K562 (cell line): ENCODE data around the gene CALU. TPM values are rescaled to one million over a fixed set of nuclear protein-coding genes. Genes with fewer than 3 reads are reported as not detected.

Experiments
- ATAC-seq: fragments of 200-7000 bp; cut with Tn5 transposase; 3 replicates; pipeline ENCODE4 v1.9.1; 2020; ENCODE audit warnings: moderate library complexity
- BruUV-seq: library from RNA; stranded (reverse); fragments of 400-500 nt; replicated peaks from 2 replicates; lab custom pipeline; 2021; lab: Mats Ljungman, UMichigan
- CTCF ChIA-PET: fragments of 300-600 bp; formaldehyde crosslinking; extraction: SDS; loops from one replicate; lab custom pipeline; 2021; ENCODE audit warnings: low intra/inter-chr PET ratio; lab: Yijun Ruan, JAX
- POLR2A ChIA-PET: fragments of 300-600, 350-650 bp; sonication (Branson Sonifier 250); formaldehyde crosslinking; extraction: SDS; loops from one replicate; lab custom pipeline; 2021; ENCODE audit warnings: antibody characterized with exemption, inconsistent platforms; lab: Yijun Ruan, JAX
- DNase-seq, 4 experiments: peaks; one replicate each; pipeline versions ENCODE4 v3.0.0 to v3.0.0-alpha.2; 2011 to 2018; ENCODE audit warnings: low spot score in 3 of 4, mixed read lengths in 3 of 4; ENCODE audit errors: extremely low read depth in 1 of 4
- FAIRE-seq: peaks from 2 replicates; lab custom pipeline; 2011; peaks lifted over from hg19 to GRCh38; lab: Jason Lieb, UNC
- H2AFZ ChIP-seq: 2 replicates; pipeline ENCODE4 v1.6.0; 2011; ENCODE audit warnings: low read depth, low read length, control low read depth, inconsistent platforms
- H3K27ac ChIP-seq: fragments of 200-600 bp; 3 replicates; pipeline ENCODE4 v1.8.0; 2011; ENCODE audit warnings: low read depth, mild to moderate bottlenecking, control low read depth, inconsistent platforms, low read length, moderate library complexity, mixed read lengths; ENCODE audit errors: extremely low read depth
- H3K27me3 ChIP-seq, 2 experiments: fragments of 300-600 bp in 1 of 2; 2 replicates in 1 of 2; 3 replicates in 1 of 2; pipeline versions ENCODE4 v1.6.0 to v1.8.0; 2011; ENCODE audit warnings: inconsistent platforms in 2 of 2, low read length in 2 of 2, mild to moderate bottlenecking in 1 of 2, mixed read lengths in 1 of 2, moderate library complexity in 1 of 2; ENCODE audit not compliant: control insufficient read depth in 2 of 2, insufficient read depth in 2 of 2
- H3K36me3 ChIP-seq: fragments of 300-600 bp; 3 replicates; pipeline ENCODE4 v1.8.0; 2011; ENCODE audit warnings: mild to moderate bottlenecking, low read length, inconsistent platforms; ENCODE audit not compliant: control insufficient read depth, insufficient read depth
- H3K4me1 ChIP-seq, 2 experiments: fragments of 200-600 bp in 1 of 2; replicated peaks in 1 of 2; 2 replicates in 1 of 2; 3 replicates in 1 of 2; pipeline versions ENCODE4 v1.5.1 to v1.8.0; 2011; ENCODE audit warnings: inconsistent platforms in 2 of 2, low read length in 2 of 2, mild to moderate bottlenecking in 1 of 2, mixed read lengths in 1 of 2, moderate library complexity in 1 of 2; ENCODE audit not compliant: control insufficient read depth in 2 of 2, insufficient read depth in 2 of 2
- H3K4me2 ChIP-seq: 2 replicates; pipeline ENCODE4 v1.6.1; 2011; ENCODE audit warnings: low read length, control low read depth, inconsistent platforms, mixed read lengths; ENCODE audit not compliant: insufficient read depth
- H3K4me3 ChIP-seq: fragments of 200-600 bp; sonication (generic), shearing (Covaris generic); 2 replicates; pipeline ENCODE4 v1.5.1; 2016; ENCODE audit warnings: control low read depth, inconsistent platforms
- H3K79me2 ChIP-seq: fragments of 200-600 bp; 3 replicates; pipeline ENCODE4 v1.8.0; 2011; ENCODE audit warnings: low read length, inconsistent platforms; ENCODE audit not compliant: control insufficient read depth, insufficient read depth
- H3K9ac ChIP-seq, 2 experiments: 2 replicates each; pipeline versions ENCODE4 v1.6.0 to v1.6.1; 2011; ENCODE audit warnings: low read depth in 2 of 2, low read length in 2 of 2, control low read depth in 1 of 2, inconsistent platforms in 1 of 2, mild to moderate bottlenecking in 1 of 2, mixed read lengths in 1 of 2; ENCODE audit not compliant: insufficient read depth in 1 of 2
- H3K9me1 ChIP-seq: one replicate; pipeline ENCODE4 v1.6.0; 2011; ENCODE audit warnings: inconsistent platforms, mild to moderate bottlenecking, low read length, moderate library complexity; ENCODE audit not compliant: control insufficient read depth, insufficient read depth
- H3K9me3 ChIP-seq: replicated peaks from 2 replicates; pipeline ENCODE4 v1.5.1; 2011; ENCODE audit warnings: low read depth, low read length, inconsistent platforms; ENCODE audit not compliant: control insufficient read depth, insufficient read depth
- H4K20me1 ChIP-seq: replicated peaks from 2 replicates; pipeline ENCODE4 v1.6.1; 2011; ENCODE audit warnings: low read length, inconsistent platforms, mixed read lengths; ENCODE audit not compliant: control insufficient read depth, insufficient read depth
- CREB3 ChIP-seq: fragments of 450-650 bp; conservative IDR thresholded peaks from 2 replicates; pipeline ENCODE4 v1.6.1; 2016; ENCODE audit warnings: missing genetic modification characterization, low read depth, mild to moderate bottlenecking, missing compliant biosample characterization, moderate library complexity
- GABPA ChIP-seq: fragments of 200-800 bp; sonication (Bioruptor generic); conservative IDR thresholded peaks from 2 replicates; pipeline ENCODE4 v1.6.1; 2016; ENCODE audit warnings: low read depth, missing genetic modification characterization, missing compliant biosample characterization
- HDAC8 ChIP-seq: fragments of 450-650 bp; IDR thresholded peaks from 2 replicates; pipeline ENCODE4 v1.6.1; 2016; ENCODE audit warnings: mild to moderate bottlenecking, missing genetic modification characterization, moderate library complexity, missing compliant biosample characterization
- KLF13 ChIP-seq: fragments of 450-650 bp; IDR thresholded peaks from 2 replicates; pipeline ENCODE4 v1.6.1; 2016; ENCODE audit warnings: missing genetic modification characterization, low read depth, mild to moderate bottlenecking, missing compliant biosample characterization, moderate library complexity, borderline replicate concordance
- MEF2D ChIP-seq: conservative IDR thresholded peaks from 2 replicates; pipeline ENCODE4 v1.6.1; 2016; ENCODE audit warnings: low read depth, missing genetic modification characterization, missing compliant biosample characterization
- MEIS2 ChIP-seq: fragments of 450-650 bp; IDR thresholded peaks from 2 replicates; pipeline ENCODE4 v1.6.1; 2014; ENCODE audit warnings: mild to moderate bottlenecking; ENCODE audit not compliant: partially characterized antibody
- PTRF ChIP-seq: fragments of 450-650 bp; IDR thresholded peaks from 2 replicates; pipeline ENCODE4 v1.6.1; 2016; ENCODE audit warnings: mild to moderate bottlenecking, missing genetic modification characterization, missing compliant biosample characterization
- PTTG1 ChIP-seq: fragments of 450-650 bp; IDR thresholded peaks from 2 replicates; pipeline ENCODE4 v1.6.1; 2016; ENCODE audit warnings: low read depth, mild to moderate bottlenecking, missing genetic modification characterization, missing compliant biosample characterization
- SMAD4 ChIP-seq: fragments of 250-450 bp; sonication (Bioruptor Pico); conservative IDR thresholded peaks from 2 replicates; pipeline ENCODE4 v1.8.0; 2021; ENCODE audit warnings: inconsistent platforms, mild to moderate bottlenecking, moderate library complexity
- ZBED1 ChIP-seq: IDR thresholded peaks from 2 replicates; pipeline ENCODE4 v1.6.1; 2014
- ZNF395 ChIP-seq: fragments of 200-800 bp; sonication (Bioruptor generic); IDR thresholded peaks from 2 replicates; pipeline ENCODE4 v1.6.1; 2017; ENCODE audit warnings: missing genetic modification characterization, missing compliant biosample characterization
- ZNF583 ChIP-seq: fragments of 250-450 bp; sonication (Bioruptor Pico); IDR thresholded peaks from 2 replicates; pipeline ENCODE4 v1.4.0; 2020
- ZNF592 ChIP-seq: fragments of 450-650 bp; IDR thresholded peaks from 2 replicates; pipeline ENCODE4 v1.6.1; 2017; ENCODE audit warnings: antibody characterized with exemption, mild to moderate bottlenecking
- WGBS: fragments of 100-300 bp; shearing (Covaris generic); methylation state at CpG from one replicate; pipeline ENCODE4 v1.1.6; 2016; ENCODE audit warnings: low coverage, mixed read lengths; ENCODE audit not compliant: insufficient coverage; ENCODE audit errors: missing lambda C conversion rate; 5-methylcytosine and 5-hydroxymethylcytosine counted together
- in situ Hi-C: fragments of 300-500 bp; cut with MboI; formaldehyde crosslinking; loops from 4 replicates; pipeline ENCODE4 v1.15.0; 2018; ENCODE audit warnings: inconsistent platforms, mixed read lengths
- intact Hi-C: fragments of 100-400 bp; cut with micrococcal nuclease; formaldehyde crosslinking; loops from 2 replicates; pipeline ENCODE4 v1.14.2; 2022
- polyA plus RNA-seq, 8 experiments: library from polyadenylated mRNA; depleted of rRNA in 4 of 8; stranded (reverse) in 5 of 8; unstranded in 3 of 8; fragments of >200 nt; fragmentation: Nextera tagmentation in 2 of 8; fragmentation: Illumina TruSeq in 1 of 8; extraction: Ambion mirVana in 2 of 8; extraction: Trizol in 1 of 8; gene quantifications; 2 replicates each; pipeline versions ENCODE4 v1.2.1 to v1.2.3, GENCODE V29; 2011 to 2014; ENCODE audit warnings: inconsistent platforms in 1 of 8, missing spikeins in 1 of 8
- total RNA-seq, 7 experiments: library from RNA; depleted of rRNA in 6 of 7; stranded (reverse); fragments of >200 nt in 6 of 7; fragmentation: Illumina TruSeq in 2 of 7; extraction: Trizol in 2 of 7; gene quantifications; 2 replicates each; pipeline versions ENCODE4 v1.2.1 to v1.2.3, GENCODE V29; 2011 to 2021; ENCODE audit warnings: low replicate concordance in 1 of 7
- TF ChIP-seq, protein P1 (sequence below), 2 experiments: fragments of 250-450 bp in 1 of 2; fragments of 450-650 bp in 1 of 2; sonication (Bioruptor Pico) in 1 of 2; IDR thresholded peaks; 2 replicates each; pipeline versions ENCODE4 v1.6.1 to v1.8.0; 2016 to 2021; ENCODE audit warnings: mild to moderate bottlenecking in 2 of 2, moderate library complexity in 2 of 2, missing compliant biosample characterization in 1 of 2, missing genetic modification characterization in 1 of 2

The CALU gene
- total and polyA plus RNA-seq, 9 of the 15 experiments (the other 6 are each of a cell fraction or from before 2014, with no cell fraction given), result 166 to 286 (median 215) TPM

- H3K36me3 ChIP-seq, result no peaks in the 10 kb centered on the region
- WGBS, result 0% methylated on average over 1 of the region's 1 CpG
- 0 out of 2 replicates have a peak, but pooled peaks cover 2% of the 10 kb centered on the region for H3K9me3 ChIP-seq
- ChIA-PET POLR2A (interaction anchor here (0.7 kb wide), 1 partner anchor 322 kb away, joined by 3 read pairs; no protein-coding TSS in a partner anchor), CTCF (no interaction called here)
- intact Hi-C loops, result no loop called here
- no peaks in the 10 kb centered on the region for H4K20me1 ChIP-seq
- ATAC-seq, result no peak; the same call in 2 of the 3 replicates
- no peak for FAIRE-seq
- no peak overlapping the region for H3K4me2 ChIP-seq
- no TSS peak for BruUV-seq
- H3K27me3 ChIP-seq, result peaks cover 8 to 19% of the 10 kb centered on the region in 2 experiments; a peak in 4 of 5 replicates
- no peak overlapping the region for H2AFZ ChIP-seq
- H3K9ac ChIP-seq, result no peak overlapping the region
- H3K4me3 ChIP-seq, result no peak overlapping the region
- H3K27ac ChIP-seq, result no peak overlapping the region
- H3K79me2 ChIP-seq, result no peaks in the 10 kb centered on the region
- DNase-seq, result no peak
- in situ Hi-C loops, result no loop called here
- H3K4me1 ChIP-seq, result peaks cover 5 to 12% of the 10 kb centered on the region in 2 experiments; a peak in 4 of 5 replicates
- no peaks in the 10 kb centered on the region for H3K9me1 ChIP-seq
- TF ChIP-seq ZNF583 (0 out of 2 replicates have a peak, but pooled peaks have one; percentile 20), MEIS2 (no peak), SMAD4 (CRISPR knock-in tag) (0 out of 2 replicates have a peak, but pooled peaks have one; percentile 28), KLF13 (tag) (0 out of 2 replicates have a peak, but pooled peaks have one; percentile 21), ZBED1 (no peak), MEF2D (tag) (0 out of 2 replicates have a peak, but pooled peaks have one; percentile 45), HDAC8 (tag) (peak; percentile 85; the same call in 1 of the 2 replicates), ZNF395 (CRISPR knock-in tag) (peak; percentile 56; the same call in 1 of the 2 replicates), CREB3 (0 out of 2 replicates have a peak, but pooled peaks have one; percentile 33), PTRF (tag) (peak; percentile 72; the same call in 1 of the 2 replicates), PTTG1 (tag) (0 out of 2 replicates have a peak, but pooled peaks have one; percentile 47), GABPA (tag) (no peak), ZNF592 (peak; percentile 83)
- TF ChIP-seq, protein P1, sequence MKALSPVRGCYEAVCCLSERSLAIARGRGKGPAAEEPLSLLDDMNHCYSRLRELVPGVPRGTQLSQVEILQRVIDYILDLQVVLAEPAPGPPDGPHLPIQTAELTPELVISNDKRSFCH (CRISPR knock-in tag; IDR thresholded peaks at IDR 0.05), result no peak
- TF ChIP-seq, protein P1 (tag; IDR thresholded peaks at IDR 0.05), result 0 out of 2 replicates have a peak, but pooled peaks have one; percentile 56
These were observed 47.9 kb upstream of the CALU start for GRCh38 chr7:128691227-128691626.
